ENCODE measurements around the gene TUBA4B.

GRCh38 chr2:219273937-219274336, 20.9 kb downstream of the TUBA4B start:
- TF ChIP-seq TAF1 (IDR thresholded peaks at IDR 0.05; ENCODE audit: low read depth) (no peak), FOXM1 (IDR thresholded peaks at IDR 0.05; ENCODE audit: borderline replicate concordance, low read depth) (peak; percentile 76), EP300 (IDR thresholded peaks at IDR 0.05; ENCODE audit: borderline replicate concordance) (peak; percentile 94), TEAD4 (IDR thresholded peaks at IDR 0.05) (peak; percentile 81), RAD21 (IDR thresholded peaks at IDR 0.05; ENCODE audit: low read depth) (no peak; the same call in 1 of the 2 replicates), REST (IDR thresholded peaks at IDR 0.05; ENCODE audit: low read depth) (no peak), CREB1 (IDR thresholded peaks at IDR 0.05; ENCODE audit: low read depth) (no peak), USF1 (IDR thresholded peaks at IDR 0.05) (no peak), EGR1 (IDR thresholded peaks at IDR 0.05) (no peak), YY1 (IDR thresholded peaks at IDR 0.05; ENCODE audit: low read depth) (no peak), CEBPB (IDR thresholded peaks at IDR 0.05) (no peak), ZBTB7A (IDR thresholded peaks at IDR 0.05; ENCODE audit: low read depth) (no peak), NFIC (IDR thresholded peaks at IDR 0.05) (peak; percentile 82)

Data from Ishikawa (cell line).